Loucy (cell line): ENCODE data around the gene SPATA33.
"Not testable (repeated sequence)": the region's sequence is repeated elsewhere in the genome, so short reads cannot be mapped to it uniquely, and the experiment has no call there.

ENCODE experiments used
- CTCF ChIP-seq: fragments of 200-600 bp; sonication (generic); conservative IDR thresholded peaks from 2 replicates; pipeline ENCODE4 v1.5.1; 2014; ENCODE audit warnings: mild to moderate bottlenecking, antibody characterized with exemption, low read length
- EZH2phosphoT487 ChIP-seq: fragments of 200-600 bp; IDR thresholded peaks from 2 replicates; pipeline ENCODE4 v1.6.1; 2018; ENCODE audit warnings: antibody characterized with exemption, mild to moderate bottlenecking, moderate library complexity, borderline replicate concordance

- TF ChIP-seq CTCF, EZH2phosphoT487: not testable (repeated sequence)
Measured at GRCh38 chr16:89671565-89671964, 13.9 kb downstream of the SPATA33 start.
